Inferior parietal cortex (tissue), 1 donor: ENCODE results near the gene LHX4.

Experiments used
- DNase-seq: peaks from one replicate; pipeline ENCODE4 v3.0.0-alpha.2; 2016; ENCODE audit errors: extremely low spot score

Gene LHX4

DNA sequence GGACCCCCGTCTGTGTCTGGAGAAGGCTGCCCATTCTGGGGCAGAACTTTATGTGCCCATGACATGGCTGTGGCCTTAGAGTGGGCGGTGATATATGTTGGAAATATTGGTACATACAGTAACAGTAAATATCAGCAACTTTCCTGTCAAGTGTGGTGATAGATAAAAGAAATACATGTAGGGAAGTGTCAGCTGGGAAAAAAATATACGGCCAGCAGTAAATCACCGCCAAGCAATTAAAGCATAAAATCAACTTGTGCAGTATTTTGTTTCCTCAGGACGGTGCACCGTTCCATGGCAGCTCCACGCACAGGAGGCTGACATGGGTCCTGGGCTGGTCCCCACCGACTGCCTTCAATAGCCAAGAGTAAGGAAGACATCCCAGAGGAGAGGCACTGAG is 27.4 kb downstream of the LHX4 start:
- no peak for DNase-seq

DNA sequence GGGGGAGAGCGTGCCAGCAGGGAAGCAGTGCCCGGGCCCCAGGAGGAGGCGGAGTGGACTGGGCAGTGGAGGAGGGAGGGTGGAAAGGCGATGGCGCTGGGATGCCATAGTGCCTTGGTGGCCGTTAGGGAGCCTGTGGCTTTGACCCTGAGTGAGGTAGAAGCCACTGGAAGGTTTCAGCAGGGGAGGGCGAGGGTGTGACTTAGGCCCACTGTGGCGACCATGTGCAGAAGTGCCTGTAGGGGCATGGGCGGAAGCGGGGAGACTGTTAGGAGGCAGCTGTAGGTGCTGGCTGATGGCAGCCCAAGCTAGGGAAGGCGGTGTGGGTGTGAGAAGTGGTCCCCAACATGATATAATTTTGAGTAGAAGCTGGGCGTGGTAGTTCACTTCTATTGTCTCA is 28.2 kb downstream of the LHX4 start:
- DNase-seq, result no peak

DNA sequence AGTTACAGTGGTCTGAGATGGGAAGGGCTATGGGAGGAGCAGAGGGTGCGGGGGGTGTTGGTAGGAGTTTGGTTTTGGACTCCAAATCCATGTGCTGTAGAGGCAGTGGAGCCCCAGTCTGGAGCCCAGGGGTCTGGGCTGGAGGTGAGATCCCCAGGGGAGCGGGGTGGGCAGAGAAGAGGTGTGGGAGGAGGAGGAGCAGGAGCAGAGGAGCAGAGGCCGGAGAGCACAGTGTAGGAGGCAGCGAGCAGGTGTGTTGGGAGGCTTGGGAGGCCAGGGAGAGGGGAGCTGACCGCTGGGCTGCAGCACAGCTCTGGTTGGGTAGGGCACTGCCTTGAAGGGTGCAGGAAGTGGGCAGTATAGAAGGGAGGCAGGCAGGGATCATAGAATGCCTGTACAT is 28.9 kb downstream of the LHX4 start:
- DNase-seq, result no peak

GRCh38 chr1:180259431-180260338 is 29.6 kb downstream of the LHX4 start:
- DNase-seq, result no peak

DNA sequence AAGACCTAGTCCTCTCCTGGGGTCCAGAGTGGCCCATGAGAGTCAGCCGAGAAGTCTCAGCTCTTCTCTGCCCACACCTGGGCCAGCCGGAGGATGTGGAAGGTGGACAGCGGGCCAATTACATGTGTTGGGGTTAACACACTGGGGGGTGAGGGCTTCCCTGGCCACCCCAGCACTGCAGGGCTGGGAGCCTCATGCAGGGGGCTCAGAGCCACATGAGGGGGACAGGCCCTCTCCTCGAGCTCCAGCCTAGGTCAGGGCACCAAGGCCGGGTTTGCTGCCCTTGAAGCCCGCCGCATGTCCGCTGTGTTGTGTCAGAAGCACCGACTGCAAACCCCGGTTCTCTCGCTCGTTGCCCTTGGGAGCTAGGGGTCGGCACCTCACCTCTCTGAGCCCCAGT is 30.5 kb downstream of the LHX4 start:
- DNase-seq, result no peak

DNA sequence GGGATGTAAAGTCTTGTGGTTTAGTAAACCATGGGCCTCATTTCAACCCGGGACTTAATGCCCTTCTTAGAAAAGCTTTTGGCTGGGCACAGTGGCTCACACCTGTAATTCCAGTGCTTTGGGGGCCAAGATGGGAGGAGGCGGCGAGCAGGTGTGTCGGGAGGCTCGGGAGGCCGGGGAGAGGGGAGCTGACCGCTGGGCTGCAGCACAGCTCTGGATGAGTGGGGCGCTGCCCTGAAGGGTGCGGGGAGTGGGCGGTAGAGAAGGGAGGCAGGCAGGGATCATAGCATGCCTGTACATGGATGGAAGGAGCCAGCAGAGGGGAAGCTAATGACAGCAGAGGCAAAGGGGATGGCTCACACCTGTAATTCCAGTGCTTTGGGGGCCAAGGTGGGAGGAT is 31.0 kb downstream of the LHX4 start:
- no peak for DNase-seq

DNA sequence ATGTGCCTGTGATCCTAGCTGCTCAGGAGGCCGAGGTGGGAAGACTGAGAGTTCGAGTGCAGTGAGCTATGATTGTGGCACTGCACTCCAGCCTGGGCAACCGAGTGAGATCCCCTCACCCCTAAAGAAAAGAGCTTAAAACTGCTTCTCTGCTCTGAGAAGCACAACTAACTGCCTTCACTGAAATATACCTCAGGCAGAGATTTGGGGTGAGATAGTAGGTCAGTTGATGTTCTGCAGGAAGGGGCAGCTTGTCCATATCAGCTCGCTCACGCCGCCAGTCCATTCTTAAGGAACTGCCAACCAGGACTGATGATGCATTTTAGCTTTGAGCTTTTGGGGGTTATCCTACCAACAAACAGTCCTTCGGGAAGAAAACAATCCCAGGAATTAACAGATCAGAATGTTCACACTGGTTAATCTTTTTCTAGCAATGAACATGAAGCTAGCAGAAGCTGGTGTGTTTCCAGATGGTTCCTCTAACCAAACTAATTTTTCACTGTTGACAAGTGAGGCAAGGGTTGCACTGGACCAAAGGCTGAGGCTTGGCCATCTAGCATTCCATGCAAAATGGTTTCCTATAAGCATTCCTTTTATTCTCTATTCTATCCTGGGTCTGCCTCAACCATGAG is 31.6 kb downstream of the LHX4 start:
- DNase-seq, result no peak

DNA sequence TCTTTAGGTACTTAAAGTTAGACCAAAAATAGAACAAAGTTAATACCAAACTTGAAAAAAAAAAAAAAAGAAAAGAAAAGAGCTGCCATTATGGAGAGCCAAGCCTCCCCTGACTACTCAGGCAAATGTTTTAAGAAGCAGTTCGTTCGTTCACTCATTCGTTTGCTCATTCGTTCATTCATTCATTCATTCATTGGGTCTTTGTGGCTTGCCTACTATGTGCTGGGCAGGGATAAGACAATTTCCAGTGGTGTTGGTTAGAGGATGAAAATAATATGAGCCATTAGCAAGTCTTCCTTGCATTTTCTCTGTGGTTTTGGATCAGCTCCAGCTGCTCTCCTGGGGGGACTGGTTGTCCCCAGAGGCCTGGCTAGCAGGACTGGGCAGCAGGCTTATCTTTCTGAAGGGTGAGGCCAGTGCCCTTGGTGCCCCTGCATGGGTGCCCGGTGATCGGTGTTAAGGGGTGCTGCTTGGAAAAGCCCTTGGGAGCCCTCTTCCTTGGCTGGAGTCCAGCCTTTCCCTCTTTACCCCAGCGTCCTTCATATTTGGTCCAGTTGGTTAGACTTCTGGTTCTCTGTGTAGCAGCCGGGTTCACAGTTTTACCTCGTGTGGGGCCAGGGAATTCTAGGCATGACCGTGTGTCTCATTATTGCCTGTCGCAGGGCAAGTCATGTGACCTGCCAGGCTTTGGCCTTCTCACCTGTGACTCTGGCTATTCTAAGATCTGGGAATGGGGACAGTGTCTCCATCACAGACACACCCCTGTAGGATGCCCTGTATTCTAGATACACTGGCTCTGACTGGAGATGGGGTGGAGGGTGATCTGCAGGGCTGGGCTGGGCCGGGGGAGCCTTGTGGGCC is 32.8 kb downstream of the LHX4 start:
- no peak for DNase-seq

DNA sequence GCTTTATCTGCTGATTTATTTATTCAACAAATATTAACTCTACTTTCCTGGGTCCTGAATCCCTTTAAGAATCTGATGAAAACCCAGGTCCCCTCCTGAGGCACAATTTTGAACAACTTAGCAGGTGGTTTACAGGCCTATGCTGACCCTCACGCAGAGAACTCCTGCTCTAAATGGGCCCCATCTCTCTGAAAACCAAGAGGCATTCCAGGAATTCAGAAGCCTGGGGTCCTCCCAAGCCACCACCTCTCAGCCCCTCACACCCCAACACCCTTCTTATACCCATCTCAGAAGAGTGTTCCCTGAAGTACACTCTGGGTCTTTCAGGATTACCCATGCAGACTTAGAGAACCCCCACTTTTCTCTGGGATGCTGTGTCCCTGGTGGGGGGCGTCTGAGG is 34.5 kb downstream of the LHX4 start:
- DNase-seq, result no peak

DNA sequence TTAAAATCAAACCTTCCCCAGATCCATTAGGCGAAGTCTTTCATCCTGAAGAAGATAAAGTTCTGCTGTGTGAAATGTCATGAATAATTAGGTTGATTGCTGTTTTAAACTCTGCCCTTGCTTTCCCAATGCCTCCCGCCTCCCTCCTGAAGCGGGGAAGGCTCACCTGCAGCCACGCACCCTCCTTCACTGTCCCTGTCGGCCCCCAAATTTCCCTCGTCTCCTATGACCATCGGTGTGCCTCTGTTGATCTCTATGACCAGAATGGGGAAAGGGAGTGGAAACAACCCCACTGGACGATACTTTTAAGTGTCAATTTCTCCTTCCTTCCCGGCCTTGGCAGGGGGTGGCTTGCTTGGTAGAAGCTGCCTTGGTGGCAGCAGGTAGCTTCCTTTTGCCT is 35.1 kb downstream of the LHX4 start:
- no peak for DNase-seq

DNA sequence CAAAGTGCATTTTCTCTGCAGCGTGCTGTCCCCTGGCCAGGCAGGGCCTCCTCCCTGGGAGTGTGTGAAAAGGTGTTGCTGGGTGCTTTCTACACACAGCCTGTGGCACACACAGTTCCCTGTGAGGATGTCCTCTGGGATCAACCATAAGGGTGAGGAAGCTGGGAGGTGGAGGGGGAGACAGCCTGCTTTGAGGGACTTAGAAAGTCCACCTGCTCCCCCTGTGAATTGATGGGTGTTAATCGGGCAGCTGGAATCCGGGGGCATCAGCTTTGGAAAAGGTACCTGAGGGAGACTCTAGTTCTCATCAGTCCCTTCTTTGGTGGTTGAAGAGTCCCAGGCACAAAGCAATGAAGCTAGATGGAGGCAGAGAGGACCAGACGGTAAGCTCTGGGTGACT is 35.8 kb downstream of the LHX4 start:
- DNase-seq, result no peak

DNA sequence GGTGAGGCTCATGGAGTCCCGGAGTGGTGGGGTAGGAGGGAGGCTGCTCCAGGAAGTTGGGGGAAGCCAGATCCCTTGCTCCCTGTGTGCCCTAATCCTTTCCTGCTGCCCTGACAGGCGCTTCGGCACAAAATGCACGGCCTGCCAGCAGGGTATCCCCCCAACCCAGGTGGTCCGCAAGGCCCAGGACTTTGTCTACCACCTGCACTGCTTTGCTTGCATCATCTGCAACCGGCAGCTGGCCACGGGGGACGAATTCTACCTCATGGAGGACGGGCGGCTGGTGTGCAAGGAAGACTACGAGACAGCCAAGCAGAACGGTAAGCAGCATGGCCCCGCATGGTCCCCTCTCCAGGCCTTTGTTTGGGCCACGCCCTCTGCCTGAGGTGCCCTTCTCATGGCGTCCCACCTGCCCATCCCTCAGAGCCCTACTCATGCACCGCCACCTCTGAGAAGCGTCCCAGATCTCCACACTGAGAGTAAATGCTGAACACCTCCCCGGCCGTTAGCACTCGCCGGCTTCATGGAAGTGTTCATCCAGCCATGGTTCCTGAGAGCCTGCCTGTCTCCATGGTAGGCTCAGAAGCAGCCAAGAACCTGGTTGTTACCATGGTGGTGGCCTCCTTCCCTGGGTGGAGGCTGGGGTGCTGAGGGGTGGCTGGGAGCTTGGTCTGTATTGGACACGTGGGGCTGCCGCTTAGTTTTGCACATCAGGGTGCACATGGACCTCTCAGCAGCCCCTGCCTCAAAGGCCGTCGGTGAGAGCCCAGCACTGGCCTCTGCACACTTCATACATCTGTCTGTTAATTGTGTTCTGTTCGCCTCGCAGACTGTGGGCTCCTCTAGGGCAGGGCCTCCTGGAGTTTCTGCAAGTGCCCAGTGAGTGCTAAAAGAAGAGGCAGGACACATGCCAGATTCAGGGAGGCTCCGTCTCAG is 36.5 kb downstream of the LHX4 start:
- no peak for DNase-seq

- no peak for DNase-seq
Measured at GRCh38 chr1:180267211-180267561, 37.1 kb downstream of the LHX4 start.

- DNase-seq, result no peak
Measured at GRCh38 chr1:180267761-180268555, 37.9 kb downstream of the LHX4 start.

DNA sequence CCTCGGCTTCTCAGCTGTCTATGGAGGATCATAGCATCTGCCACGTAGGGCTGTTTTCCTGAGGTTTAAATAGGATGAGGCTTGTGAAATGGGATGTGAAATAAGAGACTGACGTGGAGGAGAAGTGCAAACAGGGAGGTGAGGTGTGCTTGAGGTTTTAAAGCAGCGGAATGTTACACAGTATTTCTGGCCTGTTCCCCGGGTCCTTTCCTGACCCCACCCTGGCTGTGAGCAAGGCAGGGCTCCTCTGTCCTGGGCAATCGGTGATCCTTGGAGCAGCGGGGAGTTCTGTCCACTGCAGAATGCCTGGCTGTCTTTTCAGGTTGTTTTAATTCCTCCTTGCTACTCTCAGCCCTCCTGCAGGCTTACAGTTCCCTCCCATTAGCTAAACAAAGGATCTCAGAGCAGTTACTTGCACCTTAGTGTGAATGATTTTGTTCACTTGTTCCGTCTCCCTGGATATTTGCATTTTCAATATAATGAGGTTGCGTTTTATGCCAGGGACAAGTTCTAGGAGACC is 38.6 kb downstream of the LHX4 start:
- no peak for DNase-seq

- DNase-seq, result no peak
Measured at GRCh38 chr1:180269645-180270529, 39.8 kb downstream of the LHX4 start.

DNA sequence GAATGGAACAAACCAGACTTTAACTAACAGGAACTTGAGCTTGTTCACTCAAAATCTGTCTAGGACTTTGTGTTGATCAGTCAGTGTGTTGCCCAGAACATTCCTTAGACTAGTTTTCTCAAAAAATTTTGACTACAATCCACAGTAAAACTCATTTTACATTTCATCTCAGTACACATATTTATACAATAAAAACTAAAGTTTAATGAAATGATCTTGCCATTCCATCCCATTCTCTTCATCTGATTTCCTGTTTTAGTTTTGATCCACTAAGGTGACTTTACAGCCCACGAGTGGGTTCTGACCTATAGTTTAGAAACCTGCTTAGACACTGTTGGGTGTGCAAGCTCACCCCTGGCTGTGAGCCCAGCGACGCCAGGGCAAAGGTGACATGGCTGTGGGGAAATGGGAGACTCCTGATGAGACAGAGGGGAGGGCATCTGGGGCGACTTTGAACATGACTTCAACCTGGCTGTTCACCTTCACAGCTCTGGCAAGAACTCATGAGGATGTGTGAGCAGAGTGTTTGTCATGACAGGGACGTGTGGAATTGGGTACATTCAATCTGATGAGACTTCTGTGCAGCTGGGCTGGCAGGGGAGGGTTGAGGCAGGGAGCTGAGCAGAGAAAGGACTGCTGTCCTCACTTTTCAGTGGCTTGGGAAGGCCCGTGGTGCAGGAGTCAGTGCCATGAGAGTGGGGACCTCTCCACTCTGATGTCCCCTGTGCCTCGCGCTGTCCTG is 40.6 kb downstream of the LHX4 start:
- no peak for DNase-seq
